ENCODE data around the gene LRRC32.

GRCh38 chr11:76705826-76706225, 35.3 kb upstream of the LRRC32 start:
- TF ChIP-seq CSDC2 (CRISPR knock-in tag; IDR thresholded peaks at IDR 0.05), result no peak
- TF ChIP-seq PATZ1 (CRISPR knock-in tag; IDR thresholded peaks at IDR 0.05; ENCODE audit: borderline replicate concordance), result no peak
- no peak for TF ChIP-seq GLIS3 (CRISPR knock-in tag; IDR thresholded peaks at IDR 0.05)
- no peak for TF ChIP-seq RARB (CRISPR knock-in tag; IDR thresholded peaks at IDR 0.05)
- no peak for TF ChIP-seq POU6F1 (CRISPR knock-in tag; IDR thresholded peaks at IDR 0.05; ENCODE audit: borderline replicate concordance, low read depth)
- no peak for TF ChIP-seq BACH2 (CRISPR knock-in tag; IDR thresholded peaks at IDR 0.05; ENCODE audit: borderline replicate concordance)
- no peak for TF ChIP-seq ZC3H10 (CRISPR knock-in tag; IDR thresholded peaks at IDR 0.05)
- no peak for TF ChIP-seq ZFP3 (CRISPR knock-in tag; IDR thresholded peaks at IDR 0.05)

Data from SK-N-SH treated with all-trans-retinoic acid at 6 μM for 48 hours (cell line).